Smooth muscle cell (in vitro differentiated cells): ENCODE results near the gene ACVR2A. TPM values are rescaled to one million over a fixed set of nuclear protein-coding genes. Genes with fewer than 3 reads are reported as not detected.

Experiments
- DNase-seq: peaks from one replicate; lab custom pipeline; 2025; ENCODE audit not compliant: unreplicated experiment; lab: John Stamatoyannopoulos, UW
- H2AFZ ChIP-seq: fragments of 200-600 bp; sonication (generic); 2 replicates; pipeline ENCODE4 v1.6.0; 2016; ENCODE audit warnings: antibody characterized with exemption, low read depth, mild to moderate bottlenecking
- H3F3A ChIP-seq: fragments of 200-600 bp; sonication (generic); 2 replicates; pipeline ENCODE4 v1.6.0; 2017; ENCODE audit warnings: antibody characterized with exemption, low read depth
- H3K27ac ChIP-seq: fragments of 200-600 bp; sonication (generic); 2 replicates; pipeline ENCODE4 v1.5.1; 2016; ENCODE audit warnings: low read depth, mild to moderate bottlenecking
- H3K27me3 ChIP-seq: fragments of 200-600 bp; sonication (generic); 2 replicates; pipeline ENCODE4 v1.6.1; 2016; ENCODE audit warnings: low read depth, mild to moderate bottlenecking
- H3K36me3 ChIP-seq: fragments of 200-600 bp; sonication (generic); 2 replicates; pipeline ENCODE4 v1.5.1; 2016; ENCODE audit warnings: low read depth
- H3K4me1 ChIP-seq: fragments of 200-600 bp; sonication (generic); 2 replicates; pipeline ENCODE4 v1.5.1; 2016; ENCODE audit warnings: low read depth
- H3K4me2 ChIP-seq: fragments of 200-600 bp; sonication (generic); 2 replicates; pipeline ENCODE4 v1.6.0; 2016; ENCODE audit warnings: mild to moderate bottlenecking
- H3K4me3 ChIP-seq: fragments of 200-600 bp; sonication (generic); 2 replicates; pipeline ENCODE4 v1.5.1; 2016; ENCODE audit warnings: mild to moderate bottlenecking
- H3K79me2 ChIP-seq: fragments of 200-600 bp; sonication (generic); 2 replicates; pipeline ENCODE4 v1.6.0; 2016; ENCODE audit warnings: low read depth, mild to moderate bottlenecking
- H3K9ac ChIP-seq: fragments of 200-600 bp; sonication (generic); 2 replicates; pipeline ENCODE4 v1.6.0; 2016; ENCODE audit warnings: low read depth
- H3K9me3 ChIP-seq: fragments of 200-600 bp; sonication (generic); replicated peaks from 2 replicates; pipeline ENCODE4 v1.5.1; 2016; ENCODE audit warnings: low read depth
- H4K20me1 ChIP-seq: fragments of 200-600 bp; sonication (generic); 2 replicates; pipeline ENCODE4 v1.6.0; 2016; ENCODE audit warnings: low read depth
- WGBS: methylation state at CpG from one replicate; pipeline ENCODE4 v1.1.7; 2016; ENCODE audit warnings: low lambda C conversion rate; 5-methylcytosine and 5-hydroxymethylcytosine counted together
- polyA plus RNA-seq: library from polyadenylated mRNA; unstranded; fragments of >200 nt; fragmentation: Nextera tagmentation; extraction: Ambion mirVana; gene quantifications from 2 replicates; pipeline ENCODE4 v1.2.1, GENCODE V29; 2016
- total RNA-seq: library from RNA; depleted of rRNA; stranded (reverse); fragments of >200 nt; gene quantifications from 2 replicates; pipeline ENCODE4 v1.2.3, GENCODE V29; 2014
- TF ChIP-seq, protein P1 (sequence below): fragments of 200-600 bp; sonication (generic); IDR thresholded peaks from 2 replicates; pipeline ENCODE4 v1.5.1; 2017; ENCODE audit warnings: borderline replicate concordance, mild to moderate bottlenecking, antibody characterized with exemption; ENCODE audit not compliant: insufficient read depth, poor library complexity, severe bottlenecking

Gene ACVR2A
- total and polyA plus RNA-seq, 2 experiments from 2014 or later = 12.4 to 39.7 TPM

DNA sequence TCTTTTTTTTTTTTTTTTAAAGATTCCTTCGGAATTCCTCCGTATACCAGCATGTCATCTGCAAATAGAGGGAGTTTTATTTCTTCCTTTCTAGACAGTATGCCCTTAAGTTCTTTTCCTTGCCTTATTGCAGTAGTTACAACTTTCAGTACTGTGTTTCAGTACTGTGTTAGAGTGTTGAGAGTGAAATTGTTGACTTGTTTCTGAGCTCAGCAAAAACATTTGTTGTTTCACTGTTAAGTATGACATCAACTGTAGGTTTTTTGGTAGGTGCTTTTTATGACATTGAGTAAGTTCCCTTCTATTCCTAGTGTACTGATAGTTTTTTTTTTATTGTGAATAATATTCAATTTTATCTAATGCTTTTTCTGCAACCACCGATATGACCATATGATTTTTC is 43.9 kb downstream of the ACVR2A start:
- H3K79me2 ChIP-seq = peaks cover 98% of the 10 kb centered on the region
- WGBS = 71% methylated on average over 3 of the region's 3 CpGs

DNA sequence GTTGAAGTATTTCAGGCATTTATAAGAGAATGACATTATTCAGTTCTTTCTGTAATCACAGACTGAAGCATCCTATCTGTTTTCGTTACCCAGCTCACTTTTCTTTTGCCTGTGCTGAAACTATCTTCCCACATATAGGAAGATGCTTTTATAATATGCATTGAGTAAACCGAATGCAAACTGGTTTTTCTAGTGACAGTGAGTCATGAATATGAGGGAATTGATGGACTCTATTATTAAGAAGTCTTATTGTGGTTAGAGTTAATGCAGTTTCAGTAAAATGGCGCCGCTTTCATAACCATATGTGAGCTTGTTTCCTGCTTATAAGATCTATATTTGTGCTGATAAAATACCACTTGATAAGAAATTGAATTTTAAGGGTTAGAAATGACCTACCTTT is 59.2 kb downstream of the ACVR2A start:
- no peak for DNase-seq
- Histone ChIP-seq H3K36me3 (no peaks in the 10 kb centered on the region), H3K27ac (peak overlapping the region; percentile 44), H3K9ac (no peak overlapping the region), H4K20me1 (peaks cover 13% of the 10 kb centered on the region), H3K4me2 (no peak overlapping the region), H2AFZ (no peak overlapping the region), H3K9me3 (no peaks in the 10 kb centered on the region), H3K79me2 (peaks cover 11% of the 10 kb centered on the region), H3F3A (no peaks in the 10 kb centered on the region), H3K27me3 (no peaks in the 10 kb centered on the region), H3K4me1 (no peaks in the 10 kb centered on the region), H3K4me3 (no peak overlapping the region)
- 84% methylated on average over 4 of the region's 4 CpGs for WGBS
- TF ChIP-seq, protein P1, sequence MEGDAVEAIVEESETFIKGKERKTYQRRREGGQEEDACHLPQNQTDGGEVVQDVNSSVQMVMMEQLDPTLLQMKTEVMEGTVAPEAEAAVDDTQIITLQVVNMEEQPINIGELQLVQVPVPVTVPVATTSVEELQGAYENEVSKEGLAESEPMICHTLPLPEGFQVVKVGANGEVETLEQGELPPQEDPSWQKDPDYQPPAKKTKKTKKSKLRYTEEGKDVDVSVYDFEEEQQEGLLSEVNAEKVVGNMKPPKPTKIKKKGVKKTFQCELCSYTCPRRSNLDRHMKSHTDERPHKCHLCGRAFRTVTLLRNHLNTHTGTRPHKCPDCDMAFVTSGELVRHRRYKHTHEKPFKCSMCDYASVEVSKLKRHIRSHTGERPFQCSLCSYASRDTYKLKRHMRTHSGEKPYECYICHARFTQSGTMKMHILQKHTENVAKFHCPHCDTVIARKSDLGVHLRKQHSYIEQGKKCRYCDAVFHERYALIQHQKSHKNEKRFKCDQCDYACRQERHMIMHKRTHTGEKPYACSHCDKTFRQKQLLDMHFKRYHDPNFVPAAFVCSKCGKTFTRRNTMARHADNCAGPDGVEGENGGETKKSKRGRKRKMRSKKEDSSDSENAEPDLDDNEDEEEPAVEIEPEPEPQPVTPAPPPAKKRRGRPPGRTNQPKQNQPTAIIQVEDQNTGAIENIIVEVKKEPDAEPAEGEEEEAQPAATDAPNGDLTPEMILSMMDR = no peak

More for the DNA sequence above, 43.9 kb downstream of the ACVR2A start:
- Histone ChIP-seq H3K36me3 (no peaks in the 10 kb centered on the region), H2AFZ (no peak overlapping the region), H3K4me2 (no peak overlapping the region), H3K9me3 (no peaks in the 10 kb centered on the region), H3K27me3 (no peaks in the 10 kb centered on the region), H3K4me1 (peaks cover 10% of the 10 kb centered on the region), H4K20me1 (peaks cover 97% of the 10 kb centered on the region), H3F3A (no peaks in the 10 kb centered on the region), H3K27ac (no peak overlapping the region), H3K9ac (no peak overlapping the region), H3K4me3 (no peak overlapping the region)
- no peak for DNase-seq
- TF ChIP-seq, protein P1 = no peak

DNA sequence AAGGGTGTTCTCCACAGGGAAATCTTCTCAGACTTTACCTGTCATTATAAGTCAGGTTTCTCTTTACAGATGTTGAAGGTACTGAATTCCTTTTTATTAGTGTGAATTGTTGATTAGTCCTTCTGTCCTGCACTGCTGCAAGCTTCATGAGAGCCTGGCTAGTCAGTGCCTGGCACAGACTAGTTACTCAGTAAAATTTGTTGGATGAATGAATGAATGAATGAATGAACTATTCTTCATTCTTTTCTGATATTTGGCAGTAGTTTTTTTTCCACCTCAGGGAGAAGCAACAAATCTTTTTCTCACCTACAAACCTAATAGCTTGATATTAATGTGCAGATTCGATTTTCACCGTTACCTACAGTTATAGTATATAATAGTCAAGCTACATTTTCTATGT is 64.3 kb downstream of the ACVR2A start:
- Histone ChIP-seq H3K4me2 (no peak overlapping the region), H4K20me1 (peaks cover 6% of the 10 kb centered on the region), H2AFZ (no peak overlapping the region), H3K27me3 (no peaks in the 10 kb centered on the region), H3F3A (no peaks in the 10 kb centered on the region), H3K4me1 (no peaks in the 10 kb centered on the region), H3K36me3 (no peaks in the 10 kb centered on the region), H3K9me3 (no peaks in the 10 kb centered on the region), H3K27ac (no peak overlapping the region), H3K4me3 (no peak overlapping the region), H3K9ac (no peak overlapping the region), H3K79me2 (peaks cover 19% of the 10 kb centered on the region)
- WGBS = 99% methylated on average over 2 of the region's 2 CpGs
- no peak for DNase-seq
- TF ChIP-seq, protein P1 = no peak

DNA sequence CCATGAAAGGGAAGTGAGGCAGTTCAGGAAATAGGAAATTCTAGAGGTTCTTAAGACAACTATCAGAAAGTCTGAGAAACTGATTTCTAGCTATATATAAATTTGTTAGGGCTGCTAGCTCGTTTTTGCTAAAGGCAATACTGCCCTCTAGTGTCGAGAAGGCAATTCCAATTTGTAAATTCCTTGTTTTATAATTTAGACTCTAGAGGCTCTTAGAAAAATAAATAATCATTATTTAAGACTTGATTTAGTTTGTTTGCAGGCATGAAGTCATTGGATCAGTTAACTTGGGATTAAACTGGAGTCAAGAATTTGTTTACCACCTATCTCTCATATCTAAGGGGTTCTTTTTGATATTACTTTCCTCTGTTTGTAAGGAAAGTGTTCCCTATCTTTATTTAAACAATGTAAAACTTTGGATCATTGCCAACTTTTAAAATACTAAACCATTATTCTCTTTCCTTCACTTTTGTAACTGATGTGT is 66.2 kb downstream of the ACVR2A start:
- no peaks in the 10 kb centered on the region for H3F3A ChIP-seq
- H3K79me2 ChIP-seq = peaks cover 8% of the 10 kb centered on the region
- TF ChIP-seq, protein P1 = peak; percentile 94
- no peaks in the 10 kb centered on the region for H3K4me1 ChIP-seq
- no peak overlapping the region for H3K4me2 ChIP-seq
- no peak overlapping the region for H3K9ac ChIP-seq
- no peaks in the 10 kb centered on the region for H3K9me3 ChIP-seq
- peaks cover 3% of the 10 kb centered on the region for H4K20me1 ChIP-seq
- H2AFZ ChIP-seq = no peak overlapping the region
- no peaks in the 10 kb centered on the region for H3K27me3 ChIP-seq
- H3K4me3 ChIP-seq = no peak overlapping the region
- H3K36me3 ChIP-seq = no peaks in the 10 kb centered on the region
- WGBS = 0% methylated on average over 2 of the region's 2 CpGs
- DNase-seq = no peak
- H3K27ac ChIP-seq = no peak overlapping the region
